ENCODE results near the gene RAB7A. TPM values are rescaled to one million over a fixed set of nuclear protein-coding genes. Genes with fewer than 3 reads are reported as not detected.

RAB7A gene
- total RNA-seq, 4 donors from 2014 or later = 98.9 to 114 (median 110) TPM

DNA sequence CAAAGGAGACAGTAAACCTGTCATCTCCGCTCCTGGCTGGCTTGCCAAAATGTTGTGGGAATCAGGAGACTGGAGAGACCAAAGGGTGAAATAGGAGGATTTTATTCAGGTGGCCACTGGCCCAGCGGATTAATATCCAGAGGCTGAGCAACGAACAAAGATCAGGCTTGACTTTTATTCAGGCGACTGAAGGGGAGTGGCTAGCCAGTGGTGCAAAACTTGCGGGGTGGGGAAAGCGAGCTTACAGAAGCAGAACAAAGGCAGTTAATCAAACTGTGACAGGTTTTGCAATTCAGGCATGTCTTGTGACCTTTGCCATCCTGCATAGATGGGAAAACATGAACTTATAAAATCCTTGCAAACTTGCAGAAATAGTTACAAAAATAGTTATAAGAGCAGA, 133.6 kb downstream of the RAB7A start:
- H3K9me3 ChIP-seq = no peaks in the 10 kb centered on the region
- H3K4me1 ChIP-seq = peaks cover 0 to 2% of the 10 kb centered on the region in 2 donors
- TF ChIP-seq, protein P1, sequence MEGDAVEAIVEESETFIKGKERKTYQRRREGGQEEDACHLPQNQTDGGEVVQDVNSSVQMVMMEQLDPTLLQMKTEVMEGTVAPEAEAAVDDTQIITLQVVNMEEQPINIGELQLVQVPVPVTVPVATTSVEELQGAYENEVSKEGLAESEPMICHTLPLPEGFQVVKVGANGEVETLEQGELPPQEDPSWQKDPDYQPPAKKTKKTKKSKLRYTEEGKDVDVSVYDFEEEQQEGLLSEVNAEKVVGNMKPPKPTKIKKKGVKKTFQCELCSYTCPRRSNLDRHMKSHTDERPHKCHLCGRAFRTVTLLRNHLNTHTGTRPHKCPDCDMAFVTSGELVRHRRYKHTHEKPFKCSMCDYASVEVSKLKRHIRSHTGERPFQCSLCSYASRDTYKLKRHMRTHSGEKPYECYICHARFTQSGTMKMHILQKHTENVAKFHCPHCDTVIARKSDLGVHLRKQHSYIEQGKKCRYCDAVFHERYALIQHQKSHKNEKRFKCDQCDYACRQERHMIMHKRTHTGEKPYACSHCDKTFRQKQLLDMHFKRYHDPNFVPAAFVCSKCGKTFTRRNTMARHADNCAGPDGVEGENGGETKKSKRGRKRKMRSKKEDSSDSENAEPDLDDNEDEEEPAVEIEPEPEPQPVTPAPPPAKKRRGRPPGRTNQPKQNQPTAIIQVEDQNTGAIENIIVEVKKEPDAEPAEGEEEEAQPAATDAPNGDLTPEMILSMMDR (IDR thresholded peaks at IDR 0.05) = no peak
- TF ChIP-seq POLR2A (IDR thresholded peaks at IDR 0.05) = no peak
- intact Hi-C loops (cut with DNase I) = no loop called here
- no peaks in the 10 kb centered on the region for H3K36me3 ChIP-seq
- no peaks in the 10 kb centered on the region for H3K27me3 ChIP-seq
- no peak overlapping the region for H3K27ac ChIP-seq
- no peak for DNase-seq
- 85 to 90% methylated on average over 6 of the region's 6 CpGs for WGBS, 2 donors
- H3K4me3 ChIP-seq (replicated peaks in 1 of 3) = no peak overlapping the region

DNA sequence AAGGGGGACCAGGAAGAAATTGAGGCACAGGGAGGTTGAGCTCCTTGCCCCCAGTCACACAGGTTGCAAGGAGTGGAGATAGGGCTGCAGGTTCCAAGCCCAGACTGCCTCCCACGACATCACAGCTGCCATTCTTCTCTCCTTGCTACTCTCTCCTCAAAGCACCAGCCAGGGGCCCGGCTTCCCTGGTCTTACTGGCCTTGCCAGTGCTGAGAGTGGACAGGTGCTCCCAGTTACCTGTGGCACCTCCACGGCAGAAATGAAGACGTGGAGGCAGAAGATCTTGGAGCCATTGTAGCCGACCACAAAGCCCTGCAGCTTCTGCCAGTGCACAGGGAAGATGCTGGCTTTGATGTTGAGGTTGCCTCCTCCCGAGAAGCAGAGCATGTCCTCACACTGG, 135.5 kb downstream of the RAB7A start:
- Histone ChIP-seq H3K27ac (no peak overlapping the region), H3K36me3 (no peaks in the 10 kb centered on the region), H3K9me3 (no peaks in the 10 kb centered on the region), H3K27me3 (no peaks in the 10 kb centered on the region), H3K4me1 (peaks cover 0 to 7% of the 10 kb centered on the region in 2 donors), H3K4me3 (replicated peaks in 1 of 3) (no peak overlapping the region)
- intact Hi-C loops (cut with DNase I) = no loop called here
- TF ChIP-seq, protein P1 (IDR thresholded peaks at IDR 0.05) = no peak
- no peak for TF ChIP-seq POLR2A (IDR thresholded peaks at IDR 0.05)
- 88 to 92% methylated on average over 6 of the region's 6 CpGs for WGBS, 2 donors
- DNase-seq = no peak

GRCh38 chr3:128863560-128863959, 137.6 kb downstream of the RAB7A start:
- no peak for TF ChIP-seq POLR2A (IDR thresholded peaks at IDR 0.05)
- TF ChIP-seq, protein P1 (IDR thresholded peaks at IDR 0.05) = no peak

More at GRCh38 chr3:128863560-128863959, 137.6 kb downstream of the RAB7A start:
- intact Hi-C loops (cut with DNase I) = no loop called here
- Histone ChIP-seq H3K27me3 (no peaks in the 10 kb centered on the region), H3K36me3 (no peaks in the 10 kb centered on the region), H3K9me3 (no peaks in the 10 kb centered on the region), H3K4me3 (replicated peaks in 1 of 3) (no peak overlapping the region), H3K27ac (no peak overlapping the region), H3K4me1 (peaks cover 0 to 7% of the 10 kb centered on the region in 2 donors)
- WGBS, 2 donors = 79 to 87% methylated on average over 3 of the region's 3 CpGs
- DNase-seq = no peak

Small RNAs within 50 kb of the gene (small RNA-seq; reads per million reads assigned to genes)
- gene RF00399 = not detected

Other genes starting within 250 kb of the RAB7A start
- 10 to 100 TPM in 2 of 4 donors, 1 to 10 TPM in 2; 7.1 to 19.5 (median 9.7) TPM for gene GATA2, start 233.0 kb upstream of the RAB7A start, total RNA-seq
- 100 to 1,000 TPM; 368 to 750 (median 528) TPM for gene RPN1, start 75.4 kb upstream of the RAB7A start, total RNA-seq
- 10 to 100 TPM; 38.4 to 78.8 (median 61.0) TPM for gene ACAD9, start 153.4 kb downstream of the RAB7A start, total RNA-seq

Measured in thyroid gland (tissue), 4 donors.